Activated CD4-positive, alpha-beta T cell treated with anti-CD3 and anti-CD28 coated beads, Interleukin-2, amount 10 ng/mL, durations not matched to agents 24 days and 14 days (primary cell): ENCODE data around the gene EFNA2. TPM values are rescaled to one million over a fixed set of nuclear protein-coding genes. Genes with fewer than 3 reads are reported as not detected.

Experiments used
- DNase-seq: peaks from one replicate; pipeline ENCODE4 v3.0.0; 2022
- H3K27ac Mint-ChIP-seq: one replicate; pipeline ENCODE4 v1.8.0; 2022; ENCODE audit warnings: mild to moderate bottlenecking, mixed read lengths
- H3K27me3 Mint-ChIP-seq: one replicate; pipeline ENCODE4 v1.8.0; 2022; ENCODE audit warnings: mixed read lengths
- H3K36me3 Mint-ChIP-seq: one replicate; pipeline ENCODE4 v1.8.0; 2022; ENCODE audit warnings: low read depth, mild to moderate bottlenecking, mixed read lengths
- H3K4me1 Mint-ChIP-seq: one replicate; pipeline ENCODE4 v1.8.0; 2021; ENCODE audit warnings: mixed read lengths
- H3K4me3 Mint-ChIP-seq: one replicate; pipeline ENCODE4 v1.8.0; 2022; ENCODE audit warnings: mild to moderate bottlenecking, moderate library complexity, mixed read lengths
- H3K9me3 Mint-ChIP-seq: one replicate; pipeline ENCODE4 v1.8.0; 2021; ENCODE audit warnings: mixed read lengths
- intact Hi-C: fragments of 100-400 bp; cut with micrococcal nuclease; formaldehyde crosslinking; loops from one replicate; pipeline ENCODE4 v1.15.1; 2023
- total RNA-seq: library from RNA; stranded (reverse); gene quantifications from 2 replicates; pipeline ENCODE4 v1.2.3, GENCODE V29; 2022

The EFNA2 gene
- total RNA-seq, 1 donor from 2014 or later: not detected

DNA sequence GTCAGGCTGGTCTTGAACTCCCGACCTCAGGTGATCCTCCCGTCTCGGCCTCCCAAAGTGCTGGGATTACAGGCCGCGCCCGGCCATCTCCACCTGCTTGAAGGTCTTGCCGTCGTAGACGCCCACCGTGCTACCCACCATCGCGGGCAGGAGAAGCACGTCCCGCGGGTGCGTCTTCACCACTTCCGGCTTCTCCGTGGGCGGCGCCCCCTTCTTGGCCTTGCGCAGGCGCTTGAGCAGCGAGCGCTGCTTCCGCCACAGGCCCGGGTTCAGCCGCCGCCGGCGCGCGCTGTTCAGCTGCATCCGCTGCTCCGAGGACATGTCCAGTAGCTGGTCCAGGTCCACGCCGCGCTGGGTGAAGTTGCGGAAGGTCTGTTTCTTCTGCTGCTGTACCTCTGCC, 21.6 kb downstream of the EFNA2 start:
- Mint-ChIP-seq H3K27me3 (no peaks in the 10 kb centered on the region), H3K27ac (no peak overlapping the region), H3K9me3 (no peaks in the 10 kb centered on the region), H3K4me3 (no peak overlapping the region), H3K4me1 (no peaks in the 10 kb centered on the region), H3K36me3 (no peaks in the 10 kb centered on the region)
- no peak for DNase-seq
- intact Hi-C loops: no loop called here

DNA sequence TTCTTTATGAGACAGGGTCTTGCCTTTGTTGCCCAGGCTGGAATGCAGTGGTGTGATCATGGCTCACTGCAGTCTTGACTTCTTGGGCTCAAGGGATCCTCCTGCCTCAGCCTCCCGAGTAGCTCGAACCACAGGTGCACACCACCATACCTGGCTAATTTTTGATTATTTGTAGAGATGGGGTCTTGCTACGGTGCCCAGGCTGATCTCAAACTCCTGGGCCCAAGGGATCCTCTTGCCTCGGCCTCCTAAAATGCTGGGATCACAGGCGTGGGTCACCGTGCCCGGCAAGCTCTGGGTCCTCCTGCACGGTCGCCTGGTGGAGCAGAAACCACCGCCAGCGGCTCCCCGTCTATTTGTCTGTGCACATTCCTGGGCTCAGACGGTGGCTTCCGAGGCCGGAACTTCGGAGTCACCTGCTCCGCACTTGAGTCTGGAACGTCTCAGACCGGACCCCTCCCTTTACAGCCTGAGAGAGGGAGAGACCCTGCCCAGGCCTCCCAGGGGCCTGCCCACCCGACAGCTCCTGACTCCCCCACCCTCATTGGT, 22.2 kb downstream of the EFNA2 start:
- Mint-ChIP-seq H3K27ac (peak overlapping the region; percentile 48), H3K27me3 (no peaks in the 10 kb centered on the region), H3K4me3 (no peak overlapping the region), H3K4me1 (no peaks in the 10 kb centered on the region), H3K36me3 (no peaks in the 10 kb centered on the region), H3K9me3 (no peaks in the 10 kb centered on the region)
- no peak for DNase-seq
- intact Hi-C loops: no loop called here

DNA sequence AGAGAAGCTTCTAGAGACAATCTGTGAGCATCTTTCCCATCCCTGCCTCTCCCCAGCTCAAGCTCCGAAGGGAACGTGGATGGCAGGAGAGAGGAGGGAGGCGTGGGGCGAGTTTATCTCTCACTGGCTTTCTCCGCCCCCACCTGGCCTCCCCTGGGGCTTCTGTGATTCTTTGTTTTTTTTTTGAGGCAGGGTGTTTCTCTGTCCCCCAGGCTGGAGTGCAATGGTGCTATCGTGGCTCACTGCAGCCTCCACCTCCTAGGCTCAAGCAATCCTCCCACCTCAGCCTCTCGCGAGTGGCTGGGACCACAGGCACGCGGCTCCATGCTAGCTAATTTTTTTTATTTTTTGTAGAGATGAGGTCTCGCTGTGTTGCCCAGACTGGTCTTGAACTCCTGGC, 23.0 kb downstream of the EFNA2 start:
- no peak for DNase-seq
- H3K4me1 Mint-ChIP-seq: no peaks in the 10 kb centered on the region
- H3K9me3 Mint-ChIP-seq: no peaks in the 10 kb centered on the region
- H3K36me3 Mint-ChIP-seq: no peaks in the 10 kb centered on the region
- no peak overlapping the region for H3K27ac Mint-ChIP-seq
- intact Hi-C loops: no loop called here
- H3K4me3 Mint-ChIP-seq: no peak overlapping the region
- no peaks in the 10 kb centered on the region for H3K27me3 Mint-ChIP-seq

DNA sequence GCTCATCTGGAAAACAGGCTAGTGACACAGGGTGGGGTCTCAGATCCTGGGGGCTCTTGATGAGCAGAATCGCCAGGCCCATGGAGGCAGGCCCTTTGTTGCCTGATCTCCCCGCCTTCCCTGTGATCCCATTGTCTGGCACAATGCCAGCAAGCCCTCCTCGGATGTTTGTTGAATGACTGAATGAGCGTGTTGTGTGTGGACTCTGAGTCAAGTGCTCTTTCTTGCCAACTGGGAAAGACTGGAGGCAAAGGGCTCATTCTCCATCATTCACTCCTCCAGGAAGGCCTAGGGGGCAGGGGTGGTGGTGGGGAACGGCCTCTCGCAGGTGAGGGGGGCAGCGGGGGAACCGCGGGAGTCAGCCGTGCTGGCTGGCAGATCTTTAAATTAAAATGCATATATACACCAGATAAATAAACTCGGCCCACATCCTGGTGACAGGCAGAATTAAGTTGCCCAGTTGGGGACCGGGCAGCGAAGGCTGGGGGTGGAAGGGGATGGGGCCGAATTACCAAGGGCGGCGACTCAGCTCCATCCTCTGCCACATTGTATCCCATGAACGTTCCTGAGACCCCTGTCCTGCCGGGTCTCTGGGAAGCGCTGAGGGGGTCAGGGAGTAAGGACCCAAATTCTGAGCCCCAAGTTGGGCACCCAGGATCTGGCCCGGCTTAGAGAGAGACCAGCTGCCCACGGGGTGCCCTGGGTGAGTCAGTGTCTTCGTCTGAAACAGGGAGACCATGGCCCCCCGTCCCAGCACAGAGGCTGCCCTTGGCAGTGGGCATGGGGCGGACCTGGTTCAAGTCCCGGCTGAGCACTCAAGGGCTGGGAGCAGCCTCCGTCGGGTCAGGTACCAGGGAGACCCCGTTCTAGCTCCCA, 24.5 kb downstream of the EFNA2 start:
- no peak for DNase-seq
- no peaks in the 10 kb centered on the region for H3K36me3 Mint-ChIP-seq
- no peak overlapping the region for H3K27ac Mint-ChIP-seq
- H3K4me1 Mint-ChIP-seq: no peaks in the 10 kb centered on the region
- no peak overlapping the region for H3K4me3 Mint-ChIP-seq
- intact Hi-C loops: no loop called here
- H3K9me3 Mint-ChIP-seq: no peaks in the 10 kb centered on the region
- no peaks in the 10 kb centered on the region for H3K27me3 Mint-ChIP-seq

DNA sequence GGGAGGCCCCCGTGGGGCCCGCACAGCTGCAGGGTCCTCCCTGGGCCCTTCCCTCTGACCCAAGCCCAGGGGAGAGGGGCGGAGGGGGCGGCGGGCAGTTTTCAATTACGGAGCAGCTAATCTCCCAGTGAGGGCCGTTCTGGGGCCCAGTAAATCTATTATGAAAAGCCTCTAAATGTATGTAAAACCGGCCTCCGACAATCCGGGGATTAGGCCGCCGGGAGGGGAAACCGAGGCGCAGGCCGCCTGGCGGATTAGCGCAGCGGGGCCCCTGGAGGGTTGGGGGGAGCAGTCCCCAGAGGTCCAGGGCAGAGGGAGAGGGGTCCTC, 25.1 kb downstream of the EFNA2 start:
- H3K27me3 Mint-ChIP-seq: no peaks in the 10 kb centered on the region
- H3K4me1 Mint-ChIP-seq: no peaks in the 10 kb centered on the region
- intact Hi-C loops: no loop called here
- no peaks in the 10 kb centered on the region for H3K36me3 Mint-ChIP-seq
- no peak overlapping the region for H3K27ac Mint-ChIP-seq
- DNase-seq: no peak
- no peaks in the 10 kb centered on the region for H3K9me3 Mint-ChIP-seq
- no peak overlapping the region for H3K4me3 Mint-ChIP-seq

DNA sequence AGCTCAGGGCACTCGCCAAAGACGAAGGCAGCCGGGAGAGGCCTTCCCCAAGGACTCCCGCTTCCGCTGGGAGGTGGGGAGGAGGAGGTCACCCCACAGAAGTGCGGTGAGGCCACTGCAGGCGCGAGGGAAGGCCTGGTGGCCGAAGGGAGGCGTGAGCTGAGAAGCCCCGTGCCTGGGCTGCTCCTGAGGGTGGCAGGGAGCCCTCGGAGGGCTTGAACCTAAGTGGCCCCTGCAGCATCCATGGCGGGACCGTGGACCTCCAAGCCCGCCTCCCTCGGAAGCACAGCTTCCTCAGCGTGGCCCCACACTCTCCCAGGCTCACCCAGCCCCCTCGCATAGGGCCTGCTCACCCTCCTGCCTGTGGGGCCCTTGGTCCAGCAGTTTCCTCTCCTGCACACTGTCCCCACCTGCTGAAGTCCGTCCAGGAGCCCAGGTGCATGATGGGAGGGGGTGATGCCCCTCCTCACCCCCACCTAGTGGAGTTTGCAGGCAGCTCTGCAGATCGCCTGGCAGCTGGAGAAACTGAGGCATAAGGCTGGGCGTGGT, 25.9 kb downstream of the EFNA2 start:
- no peaks in the 10 kb centered on the region for H3K27me3 Mint-ChIP-seq
- intact Hi-C loops: no loop called here
- no peaks in the 10 kb centered on the region for H3K9me3 Mint-ChIP-seq
- no peaks in the 10 kb centered on the region for H3K4me1 Mint-ChIP-seq
- no peak for DNase-seq
- H3K27ac Mint-ChIP-seq: no peak overlapping the region
- H3K4me3 Mint-ChIP-seq: no peak overlapping the region
- H3K36me3 Mint-ChIP-seq: no peaks in the 10 kb centered on the region

DNA sequence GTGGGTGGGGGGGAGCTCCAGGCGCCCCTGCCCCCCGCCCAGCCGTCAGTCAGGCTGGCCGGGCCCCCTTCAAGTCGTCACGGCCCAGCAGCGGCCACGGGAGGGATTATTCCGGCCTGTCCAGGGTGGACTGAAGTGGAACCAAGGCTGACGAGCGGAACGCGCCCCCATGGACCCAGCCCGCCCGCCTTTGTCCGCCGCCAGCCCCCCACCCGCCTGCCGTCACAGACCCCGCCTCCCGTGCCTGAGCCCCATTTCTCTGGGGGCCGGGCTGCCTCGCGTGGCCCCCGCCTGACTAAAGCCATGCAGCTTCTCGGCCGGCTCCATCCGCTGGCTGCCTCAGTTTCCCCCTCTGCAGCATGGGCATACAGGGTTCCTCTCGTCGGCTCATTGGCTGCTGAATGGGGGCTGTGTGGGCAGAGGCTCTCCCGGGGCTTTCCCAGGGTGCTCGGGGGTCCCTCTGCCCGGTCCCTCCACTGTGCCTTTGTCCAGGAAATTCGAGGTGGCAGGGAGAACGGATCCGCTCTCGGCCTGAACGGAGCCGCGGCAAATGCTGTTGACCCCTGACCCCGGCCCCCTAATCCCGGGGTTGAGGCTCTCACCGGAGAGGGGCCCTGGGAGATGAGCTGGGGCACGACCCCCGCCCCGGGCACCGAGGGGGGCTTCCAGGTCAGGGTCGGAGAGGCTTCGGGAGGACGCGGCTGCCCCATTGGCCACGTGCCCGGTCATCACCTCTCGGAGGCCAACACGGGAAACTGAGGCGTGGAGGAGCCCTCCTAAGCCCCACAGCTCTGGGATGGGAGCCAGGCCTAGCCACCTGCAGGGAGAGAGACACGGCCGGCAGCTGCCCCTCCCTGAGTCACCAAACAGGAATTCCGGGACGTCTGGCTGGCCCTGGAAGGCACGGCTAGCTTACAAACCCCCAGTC, 27.4 kb downstream of the EFNA2 start:
- no peaks in the 10 kb centered on the region for H3K36me3 Mint-ChIP-seq
- no peak overlapping the region for H3K4me3 Mint-ChIP-seq
- no peak for DNase-seq
- H3K4me1 Mint-ChIP-seq: no peaks in the 10 kb centered on the region
- H3K9me3 Mint-ChIP-seq: no peaks in the 10 kb centered on the region
- peaks cover 7% of the 10 kb centered on the region for H3K27me3 Mint-ChIP-seq
- intact Hi-C loops: no loop called here
- no peak overlapping the region for H3K27ac Mint-ChIP-seq

DNA sequence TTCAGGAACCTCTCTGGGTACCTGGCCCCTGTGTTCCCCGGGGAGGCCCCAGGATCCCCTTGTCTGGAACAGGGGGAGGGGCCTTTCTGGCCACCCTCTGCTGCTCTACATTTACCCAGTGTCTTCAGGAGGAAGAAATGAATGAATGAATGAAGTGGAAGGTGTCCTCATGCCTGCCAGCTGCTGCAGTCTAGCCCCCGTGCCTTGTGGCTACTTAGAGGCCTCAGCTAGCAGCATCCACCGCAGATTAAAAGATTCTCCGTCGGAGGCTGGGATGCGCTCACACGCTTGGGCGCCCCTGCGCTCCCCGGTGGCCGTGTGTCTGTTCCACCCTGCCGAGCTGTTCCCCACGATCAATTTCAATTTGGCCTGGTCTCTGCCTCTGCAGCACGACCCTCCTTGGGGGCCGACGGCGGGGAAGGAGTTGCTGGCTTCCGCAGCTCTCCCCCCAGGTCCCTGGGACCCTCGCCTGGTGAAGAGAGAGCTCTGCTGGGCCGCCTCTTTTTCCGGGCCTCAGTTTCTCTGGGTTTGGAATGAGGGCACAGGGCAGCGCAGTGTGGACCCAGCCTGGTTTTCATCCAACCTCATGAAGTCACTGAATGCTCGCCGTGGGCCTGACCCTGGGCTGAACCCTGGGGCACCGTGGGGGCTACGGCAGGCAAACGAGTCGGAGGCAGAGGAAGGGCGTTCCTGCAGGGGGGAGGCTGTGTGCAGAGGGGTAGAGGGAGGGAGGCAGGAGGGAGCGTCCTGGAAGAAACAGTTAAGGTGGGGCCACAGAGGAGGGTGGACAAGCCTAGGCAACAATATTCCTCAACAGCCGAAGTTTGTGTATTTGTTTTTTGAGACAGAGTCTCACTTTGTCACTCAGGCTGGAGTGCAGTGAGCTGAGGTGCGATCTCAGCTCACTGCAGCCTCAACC, 28.3 kb downstream of the EFNA2 start:
- no peak for DNase-seq
- Mint-ChIP-seq H3K4me1 (no peaks in the 10 kb centered on the region), H3K4me3 (no peak overlapping the region), H3K36me3 (no peaks in the 10 kb centered on the region), H3K27me3 (peaks cover 8% of the 10 kb centered on the region), H3K27ac (no peak overlapping the region), H3K9me3 (no peaks in the 10 kb centered on the region)
- intact Hi-C loops: no loop called here

DNA sequence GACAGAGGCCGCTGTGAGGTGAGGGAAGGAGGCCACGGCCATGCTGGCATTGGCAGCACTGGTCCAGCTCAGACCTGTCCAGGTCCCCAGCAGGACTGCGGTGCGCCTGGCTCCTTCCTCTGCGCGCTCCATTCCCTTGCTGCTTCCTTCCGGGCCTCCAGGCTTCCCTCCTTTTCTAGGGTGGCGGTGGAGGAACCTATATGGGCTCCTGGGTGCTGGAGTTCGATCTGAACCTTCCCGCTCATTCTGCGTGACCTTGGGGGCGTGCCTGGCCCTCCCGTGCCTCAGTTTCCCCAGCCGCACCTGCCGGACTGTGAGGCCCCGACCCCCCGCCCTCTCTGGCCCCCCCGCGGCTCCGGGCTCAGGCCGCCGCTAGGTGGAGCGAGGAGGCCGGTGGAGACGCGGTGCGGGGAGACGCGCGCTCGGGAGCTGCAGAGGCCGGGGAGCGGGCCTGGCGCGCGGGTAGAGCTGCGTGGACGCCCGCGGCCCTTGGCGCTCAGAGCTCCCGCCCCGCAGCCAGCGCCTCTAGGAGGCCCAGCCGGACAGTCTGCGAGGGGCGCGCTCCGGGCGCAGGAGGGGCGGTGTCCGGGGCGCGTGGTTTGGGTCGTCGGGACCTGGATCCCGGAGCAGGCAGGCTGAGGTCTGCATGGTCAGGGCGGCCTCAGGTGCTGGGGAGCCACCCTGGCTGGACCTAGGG, 29.9 kb downstream of the EFNA2 start:
- H3K4me3 Mint-ChIP-seq: no peak overlapping the region
- H3K4me1 Mint-ChIP-seq: no peaks in the 10 kb centered on the region
- no peak overlapping the region for H3K27ac Mint-ChIP-seq
- DNase-seq: peak; percentile 79
- peaks cover 8% of the 10 kb centered on the region for H3K27me3 Mint-ChIP-seq
- H3K9me3 Mint-ChIP-seq: no peaks in the 10 kb centered on the region
- intact Hi-C loops: no loop called here
- no peaks in the 10 kb centered on the region for H3K36me3 Mint-ChIP-seq

DNA sequence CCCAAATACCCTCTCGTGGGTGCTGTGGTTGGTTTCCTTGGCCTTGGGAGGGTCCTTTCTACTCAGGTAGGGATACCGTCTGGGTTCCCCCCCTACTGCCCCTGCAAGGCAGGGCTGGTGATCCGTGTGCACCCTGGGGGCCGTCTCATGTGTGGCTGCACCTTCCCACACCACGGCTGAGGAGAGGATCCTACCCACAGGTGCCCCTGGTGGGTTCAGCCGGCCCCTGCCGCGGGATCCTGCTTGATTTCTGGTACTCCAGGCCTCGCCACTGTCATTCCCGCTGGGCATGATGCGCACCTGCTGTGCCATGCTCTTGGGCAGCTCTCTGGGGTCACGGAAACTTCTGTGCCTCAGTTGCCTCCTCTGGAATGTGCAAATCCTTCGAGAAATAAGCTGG, 30.8 kb downstream of the EFNA2 start:
- intact Hi-C loops: no loop called here
- Mint-ChIP-seq H3K27me3 (peaks cover 11% of the 10 kb centered on the region), H3K27ac (no peak overlapping the region), H3K4me1 (no peaks in the 10 kb centered on the region), H3K4me3 (no peak overlapping the region), H3K36me3 (no peaks in the 10 kb centered on the region), H3K9me3 (no peaks in the 10 kb centered on the region)
- DNase-seq: no peak

DNA sequence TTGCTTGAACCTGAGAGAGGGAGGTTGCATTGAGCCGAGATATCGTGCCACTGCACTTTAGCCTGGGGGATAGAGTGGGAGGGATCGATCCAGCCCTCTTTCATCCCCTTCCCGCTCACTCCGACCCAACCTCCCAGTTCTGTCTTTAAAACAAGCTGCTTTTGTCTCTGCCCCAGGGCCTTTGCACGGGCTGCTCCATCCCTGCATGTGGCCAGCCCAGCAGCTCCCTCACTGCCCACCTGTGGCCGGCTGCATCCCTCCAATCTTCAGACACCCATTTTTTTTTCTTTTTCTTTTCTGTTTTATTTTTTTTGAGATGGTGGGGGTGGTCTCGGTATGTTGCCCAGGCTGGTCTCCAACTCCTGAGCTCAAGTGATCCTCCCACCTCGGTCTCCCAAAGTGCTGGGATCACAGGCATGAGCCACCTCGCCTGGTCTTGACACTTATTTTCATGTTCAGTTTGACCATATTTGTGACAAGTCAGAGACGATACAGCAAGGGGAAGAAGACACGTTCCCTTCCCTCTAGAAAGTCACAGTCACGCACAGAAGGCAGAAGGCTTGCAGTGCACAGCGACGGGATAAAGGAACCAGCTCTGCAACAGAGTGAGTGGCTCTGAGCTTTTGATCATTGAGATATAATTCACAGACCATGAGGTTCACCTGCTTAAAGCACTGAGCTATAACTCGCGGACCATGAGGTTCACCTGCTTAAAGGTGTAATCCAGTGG, 31.8 kb downstream of the EFNA2 start:
- H3K36me3 Mint-ChIP-seq: no peaks in the 10 kb centered on the region
- H3K27ac Mint-ChIP-seq: no peak overlapping the region
- no peak overlapping the region for H3K4me3 Mint-ChIP-seq
- H3K4me1 Mint-ChIP-seq: no peaks in the 10 kb centered on the region
- DNase-seq: no peak
- peaks cover 12% of the 10 kb centered on the region for H3K27me3 Mint-ChIP-seq
- no peaks in the 10 kb centered on the region for H3K9me3 Mint-ChIP-seq
- intact Hi-C loops: no loop called here

DNA sequence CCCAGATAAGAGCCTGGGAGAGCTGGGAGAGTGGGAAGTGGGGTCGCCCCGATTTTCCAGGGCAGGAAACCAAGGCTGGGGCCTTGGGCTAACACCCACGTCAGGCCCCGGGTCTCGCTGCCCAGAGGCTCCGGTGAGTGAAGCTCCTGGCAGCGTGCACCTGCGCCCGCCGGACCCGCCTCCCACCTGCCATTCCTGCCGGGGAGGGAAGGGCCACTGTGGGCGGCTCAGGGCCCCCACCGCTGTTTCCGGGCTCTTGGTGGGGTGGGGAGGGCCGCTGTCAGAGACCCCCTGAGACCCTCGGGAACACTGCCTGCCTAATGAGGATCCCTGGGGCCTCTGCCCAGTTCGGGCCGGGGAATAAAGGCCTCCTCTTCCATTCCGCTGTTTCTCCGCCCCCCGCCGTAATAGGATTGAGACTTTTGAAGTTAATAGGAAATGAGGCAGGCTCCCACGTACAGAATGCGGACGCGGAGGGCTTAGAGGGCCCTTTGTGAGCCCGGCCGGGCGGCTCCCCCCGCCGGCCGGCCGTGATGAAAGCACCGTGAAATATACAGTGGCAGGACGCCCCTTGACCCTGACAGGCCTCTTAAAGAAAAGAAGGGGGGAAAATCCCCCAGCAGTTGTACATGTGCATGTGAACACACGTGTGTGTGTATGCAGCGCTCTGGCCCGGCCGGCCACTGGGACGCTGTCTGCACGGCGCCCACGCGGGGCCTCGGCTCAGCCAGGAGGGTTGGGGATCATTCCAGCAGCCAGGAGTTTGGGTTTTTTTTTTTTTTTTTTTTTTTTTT, 33.2 kb downstream of the EFNA2 start:
- Mint-ChIP-seq H3K9me3 (no peaks in the 10 kb centered on the region), H3K4me1 (no peaks in the 10 kb centered on the region), H3K36me3 (no peaks in the 10 kb centered on the region), H3K4me3 (no peak overlapping the region), H3K27ac (no peak overlapping the region), H3K27me3 (peaks cover 19% of the 10 kb centered on the region)
- intact Hi-C loops: no loop called here
- DNase-seq: no peak
